HG02943 (cell line): ENCODE measurements around the gene MYO6.
"Not testable (repeated sequence)": the region's sequence is repeated elsewhere in the genome, so short reads cannot be mapped to it uniquely, and the experiment has no call there.

Source experiments
- ATAC-seq: cut with Tn5 transposase; IDR thresholded peaks from one replicate; pipeline ENCODE4 v1.9.1; 2021; ENCODE audit warnings: mild to moderate bottlenecking, low read depth, moderate library complexity; ENCODE audit not compliant: unreplicated experiment

MYO6 gene

GRCh38 chr6:75880305-75880704 lies 131.3 kb downstream of the MYO6 start:
- ATAC-seq = no peak

- no peak for ATAC-seq
Measured at GRCh38 chr6:75882734-75883133, 133.7 kb downstream of the MYO6 start.

GRCh38 chr6:75884822-75885221 lies 135.8 kb downstream of the MYO6 start:
- ATAC-seq = no peak

GRCh38 chr6:75892384-75892783 lies 143.3 kb downstream of the MYO6 start:
- no peak for ATAC-seq

GRCh38 chr6:75893058-75893775 lies 144.2 kb downstream of the MYO6 start:
- no peak for ATAC-seq

GRCh38 chr6:75893776-75894152 lies 144.7 kb downstream of the MYO6 start:
- ATAC-seq = no peak

- ATAC-seq = no peak
Measured at GRCh38 chr6:75896526-75896925, 147.5 kb downstream of the MYO6 start.

GRCh38 chr6:75900216-75900615 lies 151.2 kb downstream of the MYO6 start:
- ATAC-seq = not testable (repeated sequence)

GRCh38 chr6:75905129-75905528 lies 156.1 kb downstream of the MYO6 start:
- not testable (repeated sequence) for ATAC-seq

GRCh38 chr6:75906871-75907270 lies 157.8 kb downstream of the MYO6 start:
- ATAC-seq = no peak

GRCh38 chr6:75907444-75907843 lies 158.4 kb downstream of the MYO6 start:
- ATAC-seq = no peak

- ATAC-seq = no peak
Measured at GRCh38 chr6:75913040-75913439, 164.0 kb downstream of the MYO6 start.

GRCh38 chr6:75922226-75922625 lies 173.2 kb downstream of the MYO6 start:
- ATAC-seq = no peak

- ATAC-seq = no peak
Measured at GRCh38 chr6:75926293-75927168, 177.5 kb downstream of the MYO6 start.

- no peak for ATAC-seq
Measured at GRCh38 chr6:75931011-75931680, 182.1 kb downstream of the MYO6 start.

- ATAC-seq = no peak
Measured at GRCh38 chr6:75932067-75932466, 183.0 kb downstream of the MYO6 start.

- no peak for ATAC-seq
Measured at GRCh38 chr6:75933387-75933975, 184.4 kb downstream of the MYO6 start.

GRCh38 chr6:75934643-75935472 lies 185.8 kb downstream of the MYO6 start:
- ATAC-seq = peak; percentile 64

GRCh38 chr6:75935473-75935793 lies 186.4 kb downstream of the MYO6 start:
- ATAC-seq = no peak

GRCh38 chr6:75936682-75937081 lies 187.6 kb downstream of the MYO6 start:
- ATAC-seq = no peak
